IMR-90 (cell line): ENCODE measurements around the gene CYB5R4.

Experiments used
- CTCF ChIP-seq: conservative IDR thresholded peaks from 2 replicates; pipeline ENCODE4 v1.5.1; 2012; ENCODE audit warnings: mild to moderate bottlenecking, low read depth, low read length, improper control_type of control experiment
- ELK1 ChIP-seq: fragments of 150-350 bp; IDR thresholded peaks from 2 replicates; pipeline ENCODE4 v1.6.1; 2016; ENCODE audit warnings: low read depth, mild to moderate bottlenecking, low read length, moderate library complexity, borderline replicate concordance
- FOS ChIP-seq: fragments of 150-350 bp; IDR thresholded peaks from 2 replicates; pipeline ENCODE4 v1.6.1; 2016; ENCODE audit warnings: low read depth, low read length
- MAFK ChIP-seq: IDR thresholded peaks from 2 replicates; pipeline ENCODE4 v1.6.1; 2012; ENCODE audit warnings: low read depth, low read length, improper control_type of control experiment
- MAZ ChIP-seq: IDR thresholded peaks from 2 replicates; pipeline ENCODE4 v1.6.1; 2012; ENCODE audit warnings: low read depth, mild to moderate bottlenecking, low read length, improper control_type of control experiment, moderate library complexity, borderline replicate concordance
- MXI1 ChIP-seq: IDR thresholded peaks from 2 replicates; pipeline ENCODE4 v1.6.1; 2012; ENCODE audit warnings: low read depth, mild to moderate bottlenecking, low read length, moderate library complexity, borderline replicate concordance
- NFE2L2 ChIP-seq: fragments of 150-350 bp; IDR thresholded peaks from 2 replicates; pipeline ENCODE4 v1.6.1; 2016; ENCODE audit warnings: low read depth, mild to moderate bottlenecking, low read length
- POLR2A ChIP-seq: IDR thresholded peaks from 2 replicates; pipeline ENCODE4 v1.6.1; 2012; ENCODE audit warnings: mild to moderate bottlenecking, low read depth, low read length
- RAD21 ChIP-seq: IDR thresholded peaks from 2 replicates; pipeline ENCODE4 v1.6.1; 2012; ENCODE audit warnings: low read length, improper control_type of control experiment
- RFX5 ChIP-seq: IDR thresholded peaks from 2 replicates; pipeline ENCODE4 v1.8.0; 2012; ENCODE audit warnings: low read depth, mild to moderate bottlenecking, low read length, moderate library complexity
- TF ChIP-seq, protein P1 (sequence below): fragments of 150-350 bp; IDR thresholded peaks from 2 replicates; pipeline ENCODE4 v1.6.1; 2017; ENCODE audit warnings: mild to moderate bottlenecking, antibody characterized with exemption, low read length, low read depth

GRCh38 chr6:83927470-83927869, 68.0 kb downstream of the CYB5R4 start:
- TF ChIP-seq POLR2A (no peak), CTCF (no peak), RAD21 (no peak), MAZ (no peak), NFE2L2 (no peak), MAFK (no peak), FOS (no peak), RFX5 (no peak), MXI1 (no peak), ELK1 (no peak)
- TF ChIP-seq, protein P1, sequence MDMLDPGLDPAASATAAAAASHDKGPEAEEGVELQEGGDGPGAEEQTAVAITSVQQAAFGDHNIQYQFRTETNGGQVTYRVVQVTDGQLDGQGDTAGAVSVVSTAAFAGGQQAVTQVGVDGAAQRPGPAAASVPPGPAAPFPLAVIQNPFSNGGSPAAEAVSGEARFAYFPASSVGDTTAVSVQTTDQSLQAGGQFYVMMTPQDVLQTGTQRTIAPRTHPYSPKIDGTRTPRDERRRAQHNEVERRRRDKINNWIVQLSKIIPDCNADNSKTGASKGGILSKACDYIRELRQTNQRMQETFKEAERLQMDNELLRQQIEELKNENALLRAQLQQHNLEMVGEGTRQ = no peak
